ENCODE data around the gene CD34.

GRCh38 chr1:207857447-207857846 is 53.5 kb downstream of the CD34 start:
- TF ChIP-seq POLR2A (IDR thresholded peaks at IDR 0.05; ENCODE audit: low read length) (no peak), GATA1 (IDR thresholded peaks at IDR 0.05; ENCODE audit: low read depth, low read length) (no peak)
